Measurements from ENCODE around the gene TRMT44.

The TRMT44 gene, protein sequence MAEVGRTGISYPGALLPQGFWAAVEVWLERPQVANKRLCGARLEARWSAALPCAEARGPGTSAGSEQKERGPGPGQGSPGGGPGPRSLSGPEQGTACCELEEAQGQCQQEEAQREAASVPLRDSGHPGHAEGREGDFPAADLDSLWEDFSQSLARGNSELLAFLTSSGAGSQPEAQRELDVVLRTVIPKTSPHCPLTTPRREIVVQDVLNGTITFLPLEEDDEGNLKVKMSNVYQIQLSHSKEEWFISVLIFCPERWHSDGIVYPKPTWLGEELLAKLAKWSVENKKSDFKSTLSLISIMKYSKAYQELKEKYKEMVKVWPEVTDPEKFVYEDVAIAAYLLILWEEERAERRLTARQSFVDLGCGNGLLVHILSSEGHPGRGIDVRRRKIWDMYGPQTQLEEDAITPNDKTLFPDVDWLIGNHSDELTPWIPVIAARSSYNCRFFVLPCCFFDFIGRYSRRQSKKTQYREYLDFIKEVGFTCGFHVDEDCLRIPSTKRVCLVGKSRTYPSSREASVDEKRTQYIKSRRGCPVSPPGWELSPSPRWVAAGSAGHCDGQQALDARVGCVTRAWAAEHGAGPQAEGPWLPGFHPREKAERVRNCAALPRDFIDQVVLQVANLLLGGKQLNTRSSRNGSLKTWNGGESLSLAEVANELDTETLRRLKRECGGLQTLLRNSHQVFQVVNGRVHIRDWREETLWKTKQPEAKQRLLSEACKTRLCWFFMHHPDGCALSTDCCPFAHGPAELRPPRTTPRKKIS

GRCh38 chr4:8440492-8441311, at the start of gene TRMT44, which contains the start of gene ACOX3:
Gene TRMT44, plus strand, starts transcription at chr4:8440777. Its CDS starts 46 bp downstream, at chr4:8440823.
Gene ACOX3, minus strand, starts transcription at chr4:8440723. Its CDS starts 24,202 bp downstream, at chr4:8416521.
- peak; percentile 92 for DNase-seq (ENCODE audit: low spot score)

DNA sequence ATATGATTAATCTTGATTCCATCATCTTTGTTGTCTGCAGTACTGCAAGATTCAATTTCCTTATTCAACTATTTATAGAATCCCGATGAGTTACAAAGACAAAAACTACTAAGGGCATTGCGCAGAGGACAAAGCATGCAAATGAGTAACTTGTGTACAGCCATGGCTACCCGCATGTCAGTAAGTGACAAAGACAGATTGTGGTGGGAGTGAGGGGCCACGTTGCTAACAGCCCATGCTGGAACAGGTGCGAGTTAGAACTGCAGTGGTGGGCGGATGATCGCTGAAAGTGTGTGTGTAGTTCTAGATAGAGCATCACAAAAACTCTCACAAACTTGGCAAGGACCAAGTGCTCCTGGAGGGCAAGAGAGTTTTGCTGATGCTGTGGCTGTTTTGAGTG, 49.5 kb upstream of the TRMT44 start:
- peak; percentile 65 for DNase-seq (ENCODE audit: low spot score)

DNA sequence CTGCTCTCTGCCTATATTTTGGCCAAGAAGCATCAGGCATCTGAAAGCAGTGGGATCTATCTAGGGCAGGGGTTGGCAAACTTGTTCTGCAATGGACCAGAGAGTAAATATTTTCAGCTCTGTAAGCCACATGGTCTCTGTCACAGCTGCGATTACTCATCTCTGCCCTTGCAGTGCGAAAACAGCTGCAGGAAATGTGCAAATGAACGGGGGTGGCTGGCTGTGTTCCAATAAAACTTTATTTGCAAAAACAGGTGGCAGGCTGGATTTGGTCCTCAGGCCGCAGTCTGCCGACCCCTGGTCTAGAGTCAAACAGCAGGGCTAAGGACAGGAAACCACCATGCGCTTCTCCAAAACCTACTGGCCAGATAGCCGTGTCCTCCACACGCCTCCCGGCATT, 48.6 kb upstream of the TRMT44 start:
- DNase-seq (ENCODE audit: low spot score) = peak; percentile 79

DNA sequence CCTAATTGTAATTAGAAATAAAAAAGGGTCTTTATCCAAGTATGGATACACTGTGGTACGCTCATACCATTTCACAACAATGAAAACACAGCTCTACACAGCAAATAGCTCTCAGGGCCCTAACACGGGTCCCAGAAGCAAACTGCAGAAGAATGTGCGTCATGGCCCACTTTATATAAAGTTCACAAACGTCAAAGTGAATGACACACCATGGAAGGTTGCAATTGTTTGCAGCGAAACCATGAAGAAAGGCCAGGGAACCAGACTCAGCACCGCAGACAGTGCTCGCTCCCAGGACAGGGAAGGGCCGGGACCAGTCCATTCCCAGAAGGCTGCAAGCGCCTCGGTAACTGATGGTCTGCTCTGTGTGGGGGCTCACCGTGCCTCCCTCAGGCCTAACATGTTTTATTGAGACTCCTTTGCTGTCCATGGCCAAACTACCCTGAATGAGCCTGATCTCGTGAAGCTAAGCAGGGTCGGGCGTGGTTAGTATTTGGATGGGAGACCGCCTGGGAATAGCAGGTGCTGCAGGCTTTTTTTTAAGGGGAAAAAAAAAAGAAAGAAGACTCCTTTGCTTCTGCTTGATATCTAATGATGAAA, 47.9 kb upstream of the TRMT44 start:
- DNase-seq (ENCODE audit: low spot score) = no peak

GRCh38 chr4:8393593-8394038, 47.0 kb upstream of the TRMT44 start:
- peak; percentile 84 for DNase-seq (ENCODE audit: low spot score)

- DNase-seq (ENCODE audit: low spot score) = peak; percentile 81
These were observed 46.5 kb upstream of the TRMT44 start for GRCh38 chr4:8394061-8394519.

- DNase-seq (ENCODE audit: low spot score) = peak; percentile 74
These were observed 45.8 kb upstream of the TRMT44 start for GRCh38 chr4:8394806-8395205.

DNA sequence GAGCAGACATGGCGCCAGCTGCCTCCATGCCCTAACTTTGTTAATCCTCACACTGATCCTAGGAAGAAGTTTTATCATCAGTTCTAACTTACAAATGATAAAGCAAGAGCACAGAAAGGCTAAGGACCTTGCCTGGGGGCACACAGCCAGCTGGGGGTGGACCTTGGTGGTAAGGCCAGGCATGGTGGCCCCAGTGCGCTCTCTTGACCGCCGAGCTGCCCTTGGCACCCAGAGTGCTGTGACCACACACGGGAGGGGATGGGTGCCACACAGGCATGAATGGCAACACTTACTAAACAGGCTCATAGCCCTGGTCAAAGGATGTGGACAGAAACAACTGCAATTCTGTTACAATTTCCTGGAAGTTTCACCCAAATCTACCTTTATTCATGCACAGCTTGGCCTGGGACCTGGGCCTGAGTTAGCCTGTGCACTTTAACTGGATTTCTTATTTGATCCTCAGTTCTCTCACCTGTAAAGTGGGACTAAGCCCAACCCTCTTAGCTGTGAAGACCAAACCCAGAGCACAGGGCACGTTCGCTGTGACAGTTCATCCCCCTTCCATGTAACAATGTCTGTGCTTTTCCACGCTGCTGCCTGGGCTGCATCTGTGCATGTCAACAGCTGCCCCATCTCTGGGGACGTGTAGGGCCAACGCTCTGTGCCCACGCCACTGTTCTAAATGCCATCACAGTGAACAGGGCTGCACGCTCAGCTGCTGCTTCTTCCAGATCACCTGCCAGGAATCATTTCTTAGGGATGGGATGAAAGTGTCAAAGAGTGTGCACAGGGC, 44.9 kb upstream of the TRMT44 start:
- no peak for DNase-seq (ENCODE audit: low spot score)

DNA sequence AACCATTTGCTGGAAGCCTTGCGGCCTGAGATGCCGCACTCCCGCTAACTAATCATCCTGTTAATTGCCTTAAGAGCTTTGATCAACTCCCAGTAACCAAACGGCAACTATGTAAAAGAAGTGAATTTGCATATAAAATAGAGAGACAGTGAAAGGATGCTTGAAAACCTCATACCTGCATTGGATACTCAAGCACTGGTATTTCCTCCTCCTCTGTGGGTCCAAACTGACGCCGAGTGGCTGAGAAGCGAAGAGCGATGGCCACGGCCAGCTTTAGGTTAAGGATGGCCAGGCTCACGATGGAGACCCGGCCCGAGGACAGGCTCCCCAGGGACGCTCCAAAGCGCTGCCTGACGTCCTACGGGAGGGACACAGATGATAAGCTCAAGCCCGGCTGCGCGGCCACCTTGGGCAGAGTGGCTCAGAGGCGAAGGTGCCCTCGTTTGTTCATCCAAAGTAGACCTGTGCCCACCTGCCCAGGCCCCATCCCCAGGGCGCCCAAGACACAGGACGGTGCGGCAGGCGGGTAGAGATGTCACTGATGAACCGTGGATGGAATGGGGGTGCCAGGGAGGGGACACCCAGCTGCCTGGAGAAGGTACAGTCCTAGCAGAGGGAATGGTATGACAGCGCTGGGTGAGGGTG, 43.7 kb upstream of the TRMT44 start:
- no peak for DNase-seq (ENCODE audit: low spot score)

DNA sequence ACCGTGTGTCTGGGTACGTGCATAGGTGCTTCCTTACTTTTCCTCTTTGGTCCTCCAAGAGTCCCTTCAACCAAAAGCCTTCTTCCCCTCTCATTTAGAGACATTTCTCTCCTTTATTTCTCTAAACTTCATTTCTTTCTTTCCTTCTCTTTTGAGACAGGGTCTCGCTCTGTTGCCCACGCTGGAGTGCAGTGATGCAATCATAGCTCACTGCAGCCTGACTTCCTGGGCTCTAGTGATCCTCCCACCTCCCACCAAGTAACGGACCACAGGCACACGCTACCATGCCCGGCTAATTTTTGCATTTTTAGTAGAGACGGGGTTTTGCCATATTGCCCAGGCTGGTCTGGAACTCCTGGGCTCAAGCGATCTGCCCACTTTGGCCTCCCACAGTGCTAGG, 42.2 kb upstream of the TRMT44 start:
- no peak for DNase-seq (ENCODE audit: low spot score)

GRCh38 chr4:8399298-8399697, 41.3 kb upstream of the TRMT44 start:
- no peak for DNase-seq (ENCODE audit: low spot score)

GRCh38 chr4:8400632-8401325, 39.8 kb upstream of the TRMT44 start:
- DNase-seq (ENCODE audit: low spot score) = no peak

- DNase-seq (ENCODE audit: low spot score) = no peak
These were observed 38.9 kb upstream of the TRMT44 start for GRCh38 chr4:8401665-8402064.

DNA sequence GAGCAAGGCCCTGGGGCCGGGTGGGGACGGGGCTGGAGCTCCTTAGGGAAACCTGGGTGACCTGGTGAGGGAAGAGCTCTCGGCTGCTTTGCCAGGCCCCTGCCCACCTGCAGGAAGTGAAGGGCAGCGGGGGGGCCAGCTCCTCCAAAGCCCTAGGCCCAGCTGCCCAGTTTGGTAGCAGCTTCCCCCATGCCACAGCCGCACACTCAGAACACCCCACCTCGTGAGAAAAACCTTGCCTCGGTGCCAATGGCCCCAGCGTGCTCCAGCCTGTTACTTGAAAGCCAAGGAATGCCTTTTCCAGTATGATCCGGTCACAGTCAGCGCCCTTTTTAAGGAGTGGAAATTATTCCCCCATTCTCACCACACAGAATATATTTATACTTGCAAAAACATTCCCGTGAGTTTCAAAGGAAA, 38.4 kb upstream of the TRMT44 start:
- no peak for DNase-seq (ENCODE audit: low spot score)

DNA sequence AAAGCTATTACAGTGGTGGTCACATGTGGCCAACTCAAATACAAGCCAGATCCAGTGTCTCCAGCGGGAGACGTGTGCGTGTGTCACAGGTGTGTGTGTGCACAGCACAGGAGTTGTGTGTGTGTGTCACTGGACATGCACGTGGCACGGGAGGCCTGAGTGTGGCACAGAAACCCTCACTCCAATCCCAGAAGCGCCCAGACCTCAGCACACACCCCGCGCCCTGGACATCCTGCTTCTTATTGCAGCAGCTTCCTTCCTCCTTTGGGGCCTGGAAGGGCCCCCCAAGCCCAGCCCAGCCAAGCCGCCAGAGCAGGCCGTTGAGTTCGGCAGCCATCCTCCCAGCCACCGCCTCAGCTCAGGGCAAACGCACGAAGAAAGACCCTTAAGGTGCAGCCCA, 37.9 kb upstream of the TRMT44 start:
- DNase-seq (ENCODE audit: low spot score) = no peak

- DNase-seq (ENCODE audit: low spot score) = peak; percentile 87
These were observed 37.3 kb upstream of the TRMT44 start for GRCh38 chr4:8403173-8403753.

DNA sequence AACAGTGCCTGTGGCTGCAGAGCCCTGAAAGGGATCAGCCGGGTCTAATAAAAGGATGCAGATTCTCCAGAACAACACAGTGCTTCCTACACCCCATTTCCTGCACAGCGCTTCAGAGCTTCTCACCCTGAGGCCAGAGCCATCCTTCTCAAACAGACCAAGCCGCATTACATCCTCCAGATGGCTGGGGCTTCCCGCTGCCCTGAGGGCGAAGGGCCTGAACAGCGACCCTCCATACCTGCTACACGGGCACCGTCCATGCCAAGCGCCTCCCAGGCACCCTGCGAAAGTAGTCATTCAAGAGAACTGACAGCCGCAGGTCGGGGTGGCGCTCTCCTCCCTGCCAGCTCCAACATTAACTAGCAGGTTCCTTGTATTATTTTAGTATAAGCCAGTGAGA, 36.6 kb upstream of the TRMT44 start:
- no peak for DNase-seq (ENCODE audit: low spot score)

GRCh38 chr4:8404791-8405515, 35.6 kb upstream of the TRMT44 start:
- no peak for DNase-seq (ENCODE audit: low spot score)

DNA sequence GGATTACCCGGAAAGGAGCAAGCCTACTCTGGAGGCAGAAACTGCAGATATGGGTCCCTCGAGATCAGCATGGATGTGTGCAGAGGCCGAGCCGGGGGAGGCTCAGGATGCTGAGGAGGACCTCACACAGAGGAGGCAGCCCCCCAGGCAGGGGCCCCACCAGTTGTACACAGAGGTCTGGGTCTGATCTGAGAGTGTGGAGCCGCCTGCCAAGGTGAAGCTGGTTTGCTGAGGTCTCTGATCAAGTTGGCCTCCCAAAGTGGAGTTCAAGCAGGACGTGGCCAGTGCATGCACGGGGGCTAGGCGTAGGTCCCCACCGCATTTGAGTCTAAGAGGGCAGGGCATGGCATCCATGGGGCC, 35.1 kb upstream of the TRMT44 start:
- DNase-seq (ENCODE audit: low spot score) = no peak
